GM21737 (cell line): ENCODE data around the gene INSYN1.
"Not testable (repeated sequence)": the region's sequence is repeated elsewhere in the genome, so short reads cannot be mapped to it uniquely, and the experiment has no call there.

Experiments used
- ATAC-seq: cut with Tn5 transposase; IDR thresholded peaks from one replicate; pipeline ENCODE4 v1.9.1; 2021; ENCODE audit warnings: mild to moderate bottlenecking, moderate library complexity; ENCODE audit not compliant: unreplicated experiment

Gene INSYN1

DNA sequence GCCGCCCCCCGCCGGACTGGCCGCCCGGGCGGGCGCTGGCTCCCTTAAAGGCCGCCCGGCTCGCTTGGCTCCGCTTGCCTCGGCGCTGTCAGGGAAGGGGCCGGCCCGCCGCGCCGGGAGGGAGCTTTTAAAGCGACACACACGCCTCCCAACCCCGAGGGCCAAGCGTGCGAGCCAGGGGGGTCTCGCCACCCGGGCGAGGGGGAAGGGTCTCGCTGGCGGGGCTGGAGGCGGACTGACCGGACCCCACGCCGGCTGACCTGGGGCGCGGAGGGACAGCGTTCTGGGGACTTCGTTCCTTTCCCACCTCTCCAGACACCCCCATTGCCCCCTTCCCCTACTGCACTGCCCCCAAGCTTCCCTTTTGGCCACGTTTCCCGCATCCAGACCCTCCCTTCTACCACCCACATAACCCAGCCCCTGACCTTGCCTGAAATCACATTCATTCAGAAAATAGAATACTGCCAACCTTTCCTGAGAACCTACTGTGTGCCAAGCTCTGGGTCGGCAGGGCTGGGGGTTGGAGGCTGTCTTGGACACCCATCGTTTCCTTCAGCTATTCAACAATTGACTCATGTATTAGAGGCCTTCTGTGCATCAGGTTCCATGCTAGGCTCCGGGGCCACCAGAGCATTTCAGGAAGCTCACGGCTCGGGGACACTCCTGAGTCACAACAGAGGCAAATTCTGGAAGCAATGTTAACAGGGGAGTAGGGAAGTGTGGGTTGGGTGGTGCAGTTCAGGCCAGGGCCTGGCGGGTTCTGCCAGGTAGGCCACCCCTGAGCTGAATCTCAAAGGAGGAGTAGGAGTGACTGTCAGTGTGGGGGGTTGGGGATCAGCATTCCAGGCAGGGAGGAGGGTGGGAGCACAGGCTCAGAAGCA lies at the start of gene INSYN1:
INSYN1 (minus strand) TSS at position 102 of the 881 bp plus-strand sequence. CDS start 2,221 bp downstream, outside the sequence.
- no peak for ATAC-seq

GRCh38 chr15:73802431-73803041 lies 49.4 kb upstream of the INSYN1 start:
- ATAC-seq, result no peak

GRCh38 chr15:73800662-73801345 lies 47.7 kb upstream of the INSYN1 start:
- ATAC-seq, result no peak

DNA sequence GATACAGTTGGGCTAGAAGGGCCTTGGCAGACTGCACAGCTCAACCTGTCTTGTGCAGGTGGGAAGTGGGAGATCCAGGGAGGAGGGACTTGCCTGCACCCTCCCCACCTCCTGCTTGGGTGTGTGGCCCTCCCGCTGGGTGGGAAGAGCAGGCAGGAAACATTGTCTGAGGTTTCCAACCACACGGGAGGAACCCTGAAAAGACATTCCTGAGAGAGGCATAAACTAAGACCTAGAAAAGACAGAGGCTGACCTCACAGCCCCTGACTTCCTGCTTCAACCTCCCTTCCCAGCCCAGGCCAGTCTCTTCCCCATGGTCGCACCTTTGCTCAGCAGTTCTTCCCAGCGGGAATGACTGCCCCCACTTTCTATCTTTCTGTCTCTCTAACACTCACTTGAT lies 46.3 kb upstream of the INSYN1 start:
- ATAC-seq, result no peak

DNA sequence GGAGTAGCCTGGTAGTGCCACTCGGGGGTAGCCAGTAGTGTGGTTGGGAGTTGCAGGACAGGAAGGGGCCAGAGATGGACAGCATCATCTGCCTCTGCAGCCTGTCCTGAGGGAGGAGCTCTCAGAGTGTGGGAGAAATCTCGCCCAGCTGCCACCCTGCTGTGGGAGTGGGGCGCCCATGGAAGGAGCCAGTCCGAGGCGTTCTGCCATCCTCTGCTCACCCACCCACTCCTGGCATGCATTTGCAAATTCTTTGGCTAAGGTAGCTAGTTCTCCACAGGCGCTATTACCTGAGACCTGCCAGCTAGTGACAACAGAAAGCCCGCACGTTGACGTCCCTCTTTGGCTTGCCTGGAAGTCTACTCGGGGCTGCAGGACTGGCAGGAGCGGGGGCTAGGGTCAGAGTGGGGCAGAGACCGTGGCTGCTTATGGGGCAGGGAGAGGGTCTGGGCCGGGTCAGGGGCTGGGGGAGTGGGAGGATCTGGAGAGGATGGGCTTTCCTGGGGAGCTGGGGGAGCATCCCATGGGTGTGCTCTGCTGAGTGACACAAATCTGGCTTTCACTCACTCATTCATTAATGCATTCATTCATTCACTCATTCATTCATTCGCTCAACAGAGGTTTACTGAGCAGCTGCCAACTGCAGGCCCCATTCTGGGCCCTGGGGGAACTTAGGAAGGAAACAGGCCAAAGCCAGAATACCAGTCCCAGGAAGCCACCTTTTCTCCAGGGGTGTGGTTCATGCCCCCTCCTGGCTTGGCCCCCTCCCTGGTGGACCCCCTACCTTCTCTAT lies 44.4 kb upstream of the INSYN1 start:
- no peak for ATAC-seq

DNA sequence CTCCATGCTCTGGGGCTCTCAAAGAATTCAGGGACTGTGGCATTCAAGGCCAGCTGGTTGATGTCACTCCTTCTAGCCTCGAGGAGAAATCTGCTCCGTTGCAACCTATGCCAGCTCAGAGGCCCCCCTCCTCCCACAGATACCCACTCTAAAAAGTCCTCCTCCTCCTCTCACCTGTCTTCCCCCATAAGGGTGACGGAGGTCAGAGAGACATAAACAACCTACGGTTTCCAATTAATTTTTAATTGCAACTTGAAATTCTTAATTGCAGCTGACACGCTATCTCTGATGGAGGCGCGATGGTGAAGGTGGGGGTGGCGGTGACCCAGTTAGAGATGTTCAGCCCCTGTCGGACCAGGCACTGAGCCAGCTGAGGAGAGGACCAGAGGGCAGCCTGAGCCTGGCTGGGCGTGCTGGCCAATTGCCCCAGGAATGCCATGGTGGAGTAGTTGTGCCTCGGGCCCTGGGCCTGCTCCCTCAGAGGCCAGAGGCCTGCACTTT lies 43.2 kb upstream of the INSYN1 start:
- no peak for ATAC-seq

GRCh38 chr15:73794443-73795133 lies 41.4 kb upstream of the INSYN1 start:
- ATAC-seq, result no peak

- ATAC-seq, result not testable (repeated sequence)
Measured at GRCh38 chr15:73792899-73793541, 39.9 kb upstream of the INSYN1 start.

GRCh38 chr15:73792415-73792814 lies 39.3 kb upstream of the INSYN1 start:
- no peak for ATAC-seq

GRCh38 chr15:73789521-73790240 lies 36.5 kb upstream of the INSYN1 start:
- no peak for ATAC-seq

- no peak for ATAC-seq
Measured at GRCh38 chr15:73787621-73788020, 34.5 kb upstream of the INSYN1 start.

GRCh38 chr15:73786538-73786937 lies 33.4 kb upstream of the INSYN1 start:
- no peak for ATAC-seq

- ATAC-seq, result not testable (repeated sequence)
Measured at GRCh38 chr15:73785256-73786014, 32.3 kb upstream of the INSYN1 start.

- ATAC-seq, result no peak
Measured at GRCh38 chr15:73784291-73784690, 31.1 kb upstream of the INSYN1 start.

GRCh38 chr15:73782344-73782959 lies 29.3 kb upstream of the INSYN1 start:
- ATAC-seq, result no peak

DNA sequence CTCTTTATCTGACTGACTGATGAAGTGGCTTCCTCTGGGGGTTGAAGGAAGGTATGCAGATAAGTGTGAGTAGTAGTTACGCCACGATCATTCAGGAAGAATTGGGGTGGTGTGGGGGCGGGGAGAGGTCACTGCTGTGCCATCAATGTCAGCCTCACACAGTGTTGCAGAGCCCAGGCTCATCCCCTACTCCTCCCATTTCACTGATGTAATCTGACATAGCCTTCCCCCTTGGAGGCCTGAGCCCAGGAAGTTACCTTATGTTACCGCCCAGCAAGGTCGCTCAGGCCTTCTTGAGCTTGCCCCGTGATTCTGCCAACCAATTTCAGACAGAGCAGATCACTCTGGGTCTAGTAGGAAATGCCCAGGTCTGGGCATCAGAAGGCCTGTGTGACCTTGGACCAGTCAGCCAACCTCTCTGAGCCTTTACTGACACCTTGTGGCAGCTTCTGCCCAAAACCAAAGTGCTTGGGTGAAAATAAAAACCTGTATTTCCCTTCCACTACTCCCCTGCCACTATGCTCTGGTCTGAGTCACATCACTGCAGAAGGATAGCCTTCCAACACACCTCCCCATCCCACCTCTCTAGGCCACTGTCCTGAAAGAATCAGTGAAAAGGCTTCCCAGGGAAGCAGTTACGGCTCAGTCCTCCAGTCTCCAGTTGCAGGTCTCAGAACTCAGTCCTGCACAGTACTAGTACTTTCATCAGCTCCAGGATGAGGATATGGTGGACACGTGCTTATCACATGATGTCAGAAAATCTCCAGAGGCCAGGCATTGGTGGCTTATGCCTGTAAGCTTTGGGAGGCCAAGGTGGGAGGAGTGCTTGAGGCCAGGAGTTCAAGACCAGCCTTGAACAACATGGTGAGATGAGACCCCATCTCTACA lies 28.1 kb upstream of the INSYN1 start:
- ATAC-seq, result no peak

DNA sequence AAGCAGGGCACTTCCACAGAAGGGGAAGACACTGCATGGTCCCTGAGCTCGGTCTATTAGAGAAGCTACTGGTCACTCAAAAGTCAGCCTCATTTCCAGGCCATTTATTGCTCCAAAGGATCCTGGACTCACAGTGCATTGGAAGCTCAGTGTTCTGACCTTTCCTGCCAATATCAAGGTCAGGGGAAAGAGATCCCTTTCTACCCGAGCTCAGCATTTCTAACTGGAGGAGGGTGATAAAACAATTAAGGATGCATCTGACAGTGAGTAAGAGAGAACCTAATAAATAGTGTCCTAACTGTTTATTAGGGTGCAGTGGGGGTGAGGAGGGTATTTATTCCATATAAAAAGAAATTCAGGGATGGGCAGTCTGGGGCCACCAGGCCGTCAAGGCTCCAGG lies 26.8 kb upstream of the INSYN1 start:
- ATAC-seq, result no peak
